ENCODE measurements around the gene MIGA2.

The MIGA2 gene

GRCh38 chr9:129080601-129081387 lies 44.4 kb downstream of the MIGA2 start, which contains the start of gene DOLPP1 (continued):
- TF ChIP-seq ZNF280C (tag by site-specific recombination; IDR thresholded peaks at IDR 0.05) (no peak), ZNF830 (tag by site-specific recombination; IDR thresholded peaks at IDR 0.05; ENCODE audit: low read depth) (no peak), ZNF16 (tag by site-specific recombination; IDR thresholded peaks at IDR 0.05; ENCODE audit: low read depth) (no peak), GLIS2 (tag by site-specific recombination; IDR thresholded peaks at IDR 0.05) (peak; percentile 98), REST (tag by site-specific recombination; IDR thresholded peaks at IDR 0.05) (no peak), SP2 (tag by site-specific recombination; IDR thresholded peaks at IDR 0.05) (peak; percentile 100), ZNF585B (tag by site-specific recombination; IDR thresholded peaks at IDR 0.05) (no peak), SP7 (tag by site-specific recombination; IDR thresholded peaks at IDR 0.05) (peak; percentile 36; the same call in 1 of the 2 replicates), ZNF175 (tag by site-specific recombination; IDR thresholded peaks at IDR 0.05) (no peak), ZNF654 (tag by site-specific recombination; IDR thresholded peaks at IDR 0.05; ENCODE audit: low read depth) (no peak), MEIS1 (CRISPR knock-in tag; IDR thresholded peaks at IDR 0.05; ENCODE audit: borderline replicate concordance) (no peak), ZNF133 (tag by site-specific recombination; IDR thresholded peaks at IDR 0.05) (no peak), SP3 (tag by site-specific recombination; IDR thresholded peaks at IDR 0.05) (peak; percentile 93), PATZ1 (tag by site-specific recombination; IDR thresholded peaks at IDR 0.05) (peak; percentile 69)
- TF ChIP-seq, protein P1, sequence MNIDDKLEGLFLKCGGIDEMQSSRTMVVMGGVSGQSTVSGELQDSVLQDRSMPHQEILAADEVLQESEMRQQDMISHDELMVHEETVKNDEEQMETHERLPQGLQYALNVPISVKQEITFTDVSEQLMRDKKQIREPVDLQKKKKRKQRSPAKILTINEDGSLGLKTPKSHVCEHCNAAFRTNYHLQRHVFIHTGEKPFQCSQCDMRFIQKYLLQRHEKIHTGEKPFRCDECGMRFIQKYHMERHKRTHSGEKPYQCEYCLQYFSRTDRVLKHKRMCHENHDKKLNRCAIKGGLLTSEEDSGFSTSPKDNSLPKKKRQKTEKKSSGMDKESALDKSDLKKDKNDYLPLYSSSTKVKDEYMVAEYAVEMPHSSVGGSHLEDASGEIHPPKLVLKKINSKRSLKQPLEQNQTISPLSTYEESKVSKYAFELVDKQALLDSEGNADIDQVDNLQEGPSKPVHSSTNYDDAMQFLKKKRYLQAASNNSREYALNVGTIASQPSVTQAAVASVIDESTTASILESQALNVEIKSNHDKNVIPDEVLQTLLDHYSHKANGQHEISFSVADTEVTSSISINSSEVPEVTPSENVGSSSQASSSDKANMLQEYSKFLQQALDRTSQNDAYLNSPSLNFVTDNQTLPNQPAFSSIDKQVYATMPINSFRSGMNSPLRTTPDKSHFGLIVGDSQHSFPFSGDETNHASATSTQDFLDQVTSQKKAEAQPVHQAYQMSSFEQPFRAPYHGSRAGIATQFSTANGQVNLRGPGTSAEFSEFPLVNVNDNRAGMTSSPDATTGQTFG (tag by site-specific recombination; IDR thresholded peaks at IDR 0.05; ENCODE audit: borderline replicate concordance) = no peak
- TF ChIP-seq, protein P2, sequence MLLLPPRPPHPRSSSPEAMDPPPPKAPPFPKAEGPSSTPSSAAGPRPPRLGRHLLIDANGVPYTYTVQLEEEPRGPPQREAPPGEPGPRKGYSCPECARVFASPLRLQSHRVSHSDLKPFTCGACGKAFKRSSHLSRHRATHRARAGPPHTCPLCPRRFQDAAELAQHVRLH (tag by site-specific recombination; IDR thresholded peaks at IDR 0.05) = peak; percentile 66; the same call in 1 of the 2 replicates
- TF ChIP-seq, protein P3, sequence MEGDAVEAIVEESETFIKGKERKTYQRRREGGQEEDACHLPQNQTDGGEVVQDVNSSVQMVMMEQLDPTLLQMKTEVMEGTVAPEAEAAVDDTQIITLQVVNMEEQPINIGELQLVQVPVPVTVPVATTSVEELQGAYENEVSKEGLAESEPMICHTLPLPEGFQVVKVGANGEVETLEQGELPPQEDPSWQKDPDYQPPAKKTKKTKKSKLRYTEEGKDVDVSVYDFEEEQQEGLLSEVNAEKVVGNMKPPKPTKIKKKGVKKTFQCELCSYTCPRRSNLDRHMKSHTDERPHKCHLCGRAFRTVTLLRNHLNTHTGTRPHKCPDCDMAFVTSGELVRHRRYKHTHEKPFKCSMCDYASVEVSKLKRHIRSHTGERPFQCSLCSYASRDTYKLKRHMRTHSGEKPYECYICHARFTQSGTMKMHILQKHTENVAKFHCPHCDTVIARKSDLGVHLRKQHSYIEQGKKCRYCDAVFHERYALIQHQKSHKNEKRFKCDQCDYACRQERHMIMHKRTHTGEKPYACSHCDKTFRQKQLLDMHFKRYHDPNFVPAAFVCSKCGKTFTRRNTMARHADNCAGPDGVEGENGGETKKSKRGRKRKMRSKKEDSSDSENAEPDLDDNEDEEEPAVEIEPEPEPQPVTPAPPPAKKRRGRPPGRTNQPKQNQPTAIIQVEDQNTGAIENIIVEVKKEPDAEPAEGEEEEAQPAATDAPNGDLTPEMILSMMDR (tag by site-specific recombination; IDR thresholded peaks at IDR 0.05) = no peak
